GM19240 (cell line): ENCODE measurements around the gene FGF13.

Experiments
- DNase-seq: peaks from one replicate; pipeline ENCODE4 v3.0.0; 2011; ENCODE audit warnings: low spot score; ENCODE audit not compliant: insufficient read length

Gene FGF13

DNA sequence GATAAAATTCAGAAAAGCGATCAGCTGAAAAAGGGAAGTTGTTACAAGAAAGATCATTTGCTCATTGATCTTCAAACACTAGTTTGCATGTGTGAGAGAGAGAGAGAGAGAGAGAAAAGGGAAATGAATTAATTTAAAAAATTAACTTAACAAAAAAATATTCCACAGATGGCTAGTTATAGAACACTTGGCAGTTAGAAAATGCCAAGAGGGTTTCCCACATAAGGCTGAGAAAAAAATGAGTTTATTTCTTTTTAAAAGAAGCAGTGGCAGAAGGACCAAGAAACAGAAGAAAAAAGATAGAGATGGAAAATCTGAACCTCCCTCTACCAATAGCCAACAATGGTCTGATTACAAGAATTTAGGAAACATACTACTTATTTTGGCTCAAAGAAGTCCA, 47.1 kb downstream of the FGF13 start:
- no peak for DNase-seq

- DNase-seq = no peak
These were observed 47.5 kb downstream of the FGF13 start for GRCh38 chrX:138664016-138664415.

GRCh38 chrX:138651494-138651893, 60.0 kb downstream of the FGF13 start:
- no peak for DNase-seq

GRCh38 chrX:138648568-138648967, 62.9 kb downstream of the FGF13 start:
- no peak for DNase-seq

GRCh38 chrX:138638996-138639395, 72.5 kb downstream of the FGF13 start:
- DNase-seq = no peak
